Activated T-cell treated with anti-CD3 and anti-CD28 coated beads for 4 hours (primary cell): ENCODE measurements around the gene RPS27.
"Not testable (repeated sequence)": the region's sequence is repeated elsewhere in the genome, so short reads cannot be mapped to it uniquely, and the experiment has no call there.

Experiments
- DNase-seq: peaks from one replicate; pipeline ENCODE4 v3.0.0-alpha.2; 2020

RPS27 gene

GRCh38 chr1:153987621-153988020, 2.9 kb upstream of the RPS27 start:
- DNase-seq: no peak

DNA sequence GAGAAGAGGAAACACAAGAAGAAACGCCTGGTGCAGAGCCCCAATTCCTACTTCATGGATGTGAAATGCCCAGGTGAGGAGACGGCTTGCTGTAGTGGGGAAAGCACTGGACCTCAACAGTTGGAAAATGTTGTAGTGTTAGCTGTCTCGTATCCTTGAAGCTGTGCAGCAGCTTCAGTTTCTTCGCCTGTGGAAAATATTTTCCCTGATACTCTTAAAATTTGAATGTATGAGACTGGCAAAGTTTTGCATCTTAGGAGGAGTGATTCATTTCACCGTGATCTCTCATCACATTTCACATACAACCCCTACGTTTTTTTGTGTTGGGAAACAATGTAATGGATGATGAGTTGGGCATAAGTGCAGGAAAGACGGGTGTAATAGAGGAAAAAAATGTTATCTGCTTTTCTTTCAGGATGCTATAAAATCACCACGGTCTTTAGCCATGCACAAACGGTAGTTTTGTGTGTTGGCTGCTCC, 629 bp downstream of the RPS27 start:
- no peak for DNase-seq

- no peak for DNase-seq
These were observed 1.2 kb downstream of the RPS27 start for GRCh38 chr1:153991806-153992205.

DNA sequence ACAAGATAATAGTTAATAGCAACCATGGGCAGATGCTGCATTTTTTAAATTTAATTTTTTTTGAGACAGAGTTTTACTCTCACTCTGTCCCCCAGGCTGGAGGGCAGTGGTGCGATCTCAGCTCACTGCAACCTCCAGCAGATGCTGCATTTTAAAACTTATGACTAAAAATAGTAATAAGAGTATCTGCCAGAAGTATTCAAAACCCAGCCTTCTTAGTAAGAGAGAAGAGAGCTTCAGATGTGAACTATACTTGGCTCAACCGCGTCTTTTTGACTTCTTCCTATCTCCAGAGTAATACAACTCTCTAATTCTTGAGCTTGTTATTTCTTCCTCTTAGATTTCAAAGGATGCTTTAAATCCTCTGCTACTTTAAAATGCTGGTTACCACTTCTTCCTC, 4.6 kb downstream of the RPS27 start:
- no peak for DNase-seq

GRCh38 chr1:153995640-153996039, 5.1 kb downstream of the RPS27 start:
- DNase-seq: no peak

DNA sequence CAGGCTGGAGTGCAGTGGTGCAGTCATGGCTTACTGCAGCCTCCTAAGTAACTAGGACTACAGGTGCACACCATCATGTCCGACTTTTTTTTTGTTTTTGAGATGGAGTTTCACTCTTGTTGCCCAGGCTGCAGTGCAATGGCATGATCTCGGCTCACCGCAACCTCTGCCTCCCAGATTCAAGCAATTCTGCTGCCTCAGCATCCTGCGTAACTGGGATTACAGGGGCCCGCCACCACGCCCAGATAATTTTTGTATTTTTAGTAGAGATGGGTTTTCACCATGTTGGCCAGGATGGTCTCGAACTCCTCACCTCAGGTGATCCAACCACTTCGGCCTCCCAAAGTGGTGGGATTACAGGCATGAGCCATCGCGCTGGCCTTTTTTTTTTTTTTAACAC, 6.3 kb downstream of the RPS27 start:
- not testable (repeated sequence) for DNase-seq

- DNase-seq: no peak
These were observed 9.9 kb downstream of the RPS27 start for GRCh38 chr1:154000420-154000819.

GRCh38 chr1:154006136-154006535, 15.6 kb downstream of the RPS27 start:
- no peak for DNase-seq

GRCh38 chr1:154012129-154012528, 21.6 kb downstream of the RPS27 start:
- DNase-seq: no peak

DNA sequence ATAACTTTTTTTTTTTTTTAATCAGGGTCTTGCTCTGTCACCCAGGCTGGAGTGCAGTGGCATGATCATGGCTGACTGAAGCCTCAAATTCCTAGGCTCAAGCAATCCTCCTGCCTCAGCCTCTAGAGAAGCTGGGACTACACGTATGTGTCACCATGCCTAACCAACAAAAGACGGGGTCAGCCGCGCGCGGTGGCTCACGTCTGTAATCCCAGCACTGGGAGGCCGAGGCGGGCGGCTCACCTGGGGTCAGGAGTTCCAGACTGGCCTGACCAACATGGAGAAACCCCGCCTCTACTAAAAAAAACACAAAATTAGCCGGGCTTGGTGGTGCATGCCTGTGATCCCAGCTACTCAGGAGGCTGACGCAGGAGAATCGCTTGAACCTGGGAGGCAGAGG, 22.0 kb downstream of the RPS27 start:
- not testable (repeated sequence) for DNase-seq

GRCh38 chr1:154014154-154014907, 23.8 kb downstream of the RPS27 start:
- no peak for DNase-seq

GRCh38 chr1:154019269-154019668, 28.7 kb downstream of the RPS27 start:
- no peak for DNase-seq

GRCh38 chr1:154019940-154020339, 29.4 kb downstream of the RPS27 start:
- DNase-seq: no peak

DNA sequence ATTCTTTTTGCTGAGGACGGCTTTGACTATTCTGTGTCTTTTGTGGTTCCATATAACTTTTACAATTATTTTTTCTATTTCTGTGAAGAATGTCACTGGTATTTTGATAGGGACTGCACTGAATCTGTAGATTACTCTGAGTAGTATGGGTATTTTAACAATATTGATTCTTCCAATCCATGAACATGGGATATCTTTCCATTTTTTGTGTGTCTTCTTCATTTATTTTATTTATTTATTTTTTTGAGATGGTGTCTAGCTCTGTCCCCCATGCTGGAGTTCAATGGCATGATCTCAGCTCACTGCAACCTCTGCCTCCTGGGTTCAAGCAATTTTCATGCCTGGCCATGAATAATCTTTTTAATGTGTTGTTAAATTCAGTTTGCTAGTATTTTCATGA, 43.1 kb downstream of the RPS27 start:
- not testable (repeated sequence) for DNase-seq
